DMS53 treated with DMSO at 0.1 percent for 48 hours (cell line): ENCODE data around the gene LRRC3.

ENCODE experiments used
- DNase-seq: peaks from one replicate; lab custom pipeline; 2025; ENCODE audit not compliant: unreplicated experiment; lab: John Stamatoyannopoulos, UW

Gene LRRC3

DNA sequence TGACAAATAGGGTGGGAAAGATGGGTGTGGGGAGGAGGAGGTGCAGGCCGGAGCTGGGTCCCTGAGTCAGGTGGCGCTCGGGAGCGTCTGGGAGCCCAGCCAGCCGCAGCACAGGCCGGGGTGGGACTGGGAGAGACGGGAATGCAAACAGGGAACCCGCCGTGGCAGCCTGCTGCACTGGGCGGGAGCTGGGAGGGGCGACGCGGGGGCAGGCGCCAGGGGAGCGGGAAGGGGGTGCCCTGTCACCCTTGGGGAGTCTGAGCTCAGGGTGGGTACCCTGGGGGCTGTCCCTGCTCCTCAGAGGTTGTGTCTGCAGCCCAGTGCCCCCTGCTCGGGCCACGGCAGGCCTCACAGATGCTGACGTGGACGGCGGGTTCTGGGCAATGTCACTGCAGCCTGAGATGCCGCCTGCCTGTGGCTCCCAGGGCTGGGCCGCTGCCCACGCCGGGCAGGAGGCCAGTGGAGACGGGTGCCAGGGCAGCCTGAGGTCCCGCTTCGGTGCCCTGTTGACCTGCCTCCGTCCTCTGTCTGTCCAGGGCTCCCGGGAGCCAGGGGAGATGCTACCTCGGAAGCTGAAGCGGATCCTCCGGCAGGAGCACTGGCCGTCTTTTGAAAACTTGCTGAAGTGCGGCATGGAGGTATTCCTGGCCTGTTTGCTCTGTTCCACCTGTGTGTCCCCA is 16.6 kb upstream of the LRRC3 start:
- no peak for DNase-seq

DNA sequence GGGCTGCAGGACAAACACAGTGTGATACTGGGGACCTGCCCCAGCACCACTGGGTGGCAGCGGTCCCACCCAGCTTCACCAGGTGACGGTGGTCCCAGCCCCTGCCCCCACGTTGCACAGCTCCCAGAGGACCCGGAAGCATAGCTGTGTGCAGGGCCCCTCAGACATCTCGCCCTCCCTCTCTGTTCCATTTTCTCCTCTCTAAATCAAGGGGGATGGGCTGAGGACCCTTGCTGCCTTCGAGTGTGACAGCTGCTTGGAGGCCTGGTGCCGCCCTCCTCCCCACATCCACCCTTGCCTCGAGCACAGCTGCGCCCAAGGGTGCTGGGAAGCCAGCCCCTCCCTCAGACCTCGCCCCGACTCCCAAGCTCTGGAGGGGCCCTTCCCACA is 16.1 kb upstream of the LRRC3 start:
- DNase-seq: no peak

DNA sequence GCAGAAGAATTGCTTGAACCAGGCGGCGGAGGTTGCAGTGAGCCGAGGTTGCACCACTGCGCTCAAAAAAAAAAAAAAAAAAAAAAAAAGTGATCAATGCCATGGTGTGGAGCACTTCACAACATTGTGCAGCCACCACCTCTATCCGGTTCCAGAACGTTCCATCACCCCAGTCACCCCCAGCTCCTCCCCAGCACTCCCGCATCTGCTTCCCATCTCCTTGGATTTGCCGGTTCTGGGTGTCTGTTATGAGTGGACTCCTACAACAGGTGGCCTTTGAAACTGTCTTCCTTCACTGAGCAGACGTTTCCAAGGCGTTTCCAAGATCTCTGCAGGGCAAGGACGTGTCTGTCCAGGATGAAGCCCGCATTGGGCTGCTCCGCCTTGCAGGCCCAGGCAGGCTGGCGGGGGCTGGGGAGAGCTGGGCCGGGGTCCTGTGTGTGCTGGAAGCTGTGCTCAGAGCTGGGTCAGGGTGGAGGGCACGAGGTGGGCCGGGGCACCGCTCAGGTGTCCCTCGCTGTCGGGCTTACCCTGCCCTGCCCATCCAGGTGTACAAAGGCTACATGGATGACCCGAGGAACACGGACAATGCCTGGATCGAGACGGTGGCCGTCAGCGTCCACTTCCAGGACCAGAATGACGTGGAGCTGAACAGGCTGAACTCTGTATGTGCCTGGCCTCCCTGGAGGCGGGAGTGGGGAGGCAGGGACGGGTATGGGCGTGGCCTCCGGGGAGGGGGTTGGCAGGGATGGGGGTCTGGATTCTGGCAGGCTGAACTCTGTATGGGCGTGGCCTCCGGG is 14.9 kb upstream of the LRRC3 start:
- no peak for DNase-seq

DNA sequence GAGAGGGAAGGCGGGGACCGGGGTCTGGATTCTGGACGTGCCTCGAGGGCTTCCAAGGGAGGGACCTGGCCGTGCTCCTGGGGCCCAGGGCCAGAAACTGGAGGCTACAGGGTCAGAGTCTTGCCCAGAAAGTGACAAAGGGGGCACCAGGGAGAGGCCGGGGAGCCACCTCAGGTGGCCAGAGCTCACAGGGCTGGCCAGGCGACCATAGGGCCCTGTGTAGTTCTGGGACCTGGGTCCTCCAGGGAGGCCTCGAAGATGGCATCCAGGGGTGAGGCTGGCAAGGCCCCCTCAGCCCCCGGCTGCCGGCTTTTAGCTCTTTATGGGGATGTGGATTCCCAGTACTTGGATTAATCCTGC is 14.3 kb upstream of the LRRC3 start:
- DNase-seq: no peak

DNA sequence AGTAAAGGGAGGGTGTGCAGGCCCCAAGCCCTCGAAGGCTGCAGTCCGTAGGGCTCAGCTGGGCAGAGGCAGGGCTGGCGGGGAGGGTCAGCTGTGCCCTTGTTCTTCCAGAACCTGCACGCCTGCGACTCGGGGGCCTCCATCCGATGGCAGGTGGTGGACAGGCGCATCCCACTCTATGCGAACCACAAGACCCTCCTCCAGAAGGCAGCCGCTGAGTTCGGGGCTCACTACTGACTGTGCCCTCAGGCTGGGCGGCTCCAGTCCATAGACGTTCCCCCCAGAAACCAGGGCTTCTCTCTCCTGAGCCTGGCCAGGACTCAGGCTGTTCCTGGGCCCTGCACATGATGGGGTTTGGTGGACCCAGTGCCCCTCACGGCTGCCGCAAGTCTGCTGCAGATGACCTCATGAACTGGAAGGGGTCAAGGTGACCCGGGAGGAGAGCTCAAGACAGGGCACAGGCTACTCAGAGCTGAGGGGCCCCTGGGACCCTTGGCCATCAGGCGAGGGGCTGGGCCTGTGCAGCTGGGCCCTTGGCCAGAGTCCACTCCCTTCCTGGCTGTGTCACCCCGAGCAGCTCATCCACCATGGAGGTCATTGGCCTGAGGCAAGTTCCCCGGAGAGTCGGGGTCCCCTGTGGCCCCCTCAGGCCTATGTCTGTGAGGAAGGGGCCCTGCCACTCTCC is 13.6 kb upstream of the LRRC3 start:
- DNase-seq: no peak

DNA sequence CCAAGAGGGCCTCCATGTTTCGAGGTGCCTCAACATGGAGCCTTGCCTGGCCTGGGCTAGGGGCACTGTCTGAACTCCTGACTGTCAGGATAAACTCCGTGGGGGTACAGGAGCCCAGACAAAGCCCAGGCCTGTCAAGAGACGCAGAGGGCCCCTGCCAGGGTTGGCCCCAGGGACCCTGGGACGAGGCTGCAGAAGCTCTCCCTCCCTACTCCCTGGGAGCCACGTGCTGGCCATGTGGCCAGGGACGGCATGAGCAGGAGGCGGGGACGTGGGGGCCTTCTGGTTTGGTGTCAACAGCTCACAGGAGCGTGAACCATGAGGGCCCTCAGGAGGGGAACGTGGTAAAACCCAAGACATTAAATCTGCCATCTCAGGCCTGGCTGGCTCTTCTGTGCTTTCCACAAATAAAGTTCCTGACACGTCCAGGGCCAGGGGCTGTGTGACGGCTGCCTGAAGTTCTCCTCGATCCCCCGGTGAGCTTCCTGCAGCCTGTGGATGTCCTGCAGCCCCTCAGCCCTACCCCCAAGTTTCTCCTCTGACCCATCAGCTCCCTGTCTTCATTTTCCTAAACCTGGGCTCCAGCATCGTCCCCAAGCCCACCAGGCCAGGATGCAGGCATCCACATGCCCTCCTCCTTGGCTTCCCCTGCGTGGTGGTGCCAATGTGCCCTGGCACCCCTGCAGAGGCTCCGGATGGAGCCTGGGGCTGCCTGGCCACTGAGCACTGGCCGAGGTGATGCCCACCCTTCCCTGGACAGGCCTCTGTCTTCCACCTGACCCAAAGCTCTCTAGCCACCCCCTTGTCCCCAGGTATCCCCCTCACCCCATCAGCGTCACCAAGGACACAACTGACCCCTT is 12.8 kb upstream of the LRRC3 start:
- no peak for DNase-seq

DNA sequence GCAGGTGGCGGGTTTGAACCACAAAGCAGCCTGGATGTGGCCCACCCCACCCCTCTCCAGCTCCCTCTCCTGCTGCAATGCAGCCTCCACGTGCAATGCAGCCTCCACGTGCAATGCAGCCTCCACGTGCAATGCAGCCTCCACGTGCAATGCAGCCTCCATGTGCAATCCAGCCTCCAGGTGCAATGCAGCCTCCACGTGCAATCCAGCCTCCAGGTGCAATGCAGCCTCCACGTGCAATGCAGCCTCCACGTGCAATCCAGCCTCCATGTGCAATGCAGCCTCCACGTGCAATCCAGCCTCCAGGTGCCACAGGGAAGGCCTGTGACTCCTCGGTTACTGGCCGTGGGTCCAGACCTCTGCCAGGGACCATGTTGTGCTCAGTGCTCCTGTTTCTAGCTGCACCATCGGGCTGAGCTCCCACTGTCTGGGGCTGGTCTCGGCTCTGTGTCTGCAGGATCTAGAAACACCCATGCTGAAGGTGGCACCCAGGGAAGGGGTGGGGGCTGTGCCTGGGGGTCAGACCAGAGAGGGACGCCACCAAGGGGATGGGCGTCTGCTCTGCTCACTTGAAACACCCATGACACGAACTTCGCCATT is 11.9 kb upstream of the LRRC3 start:
- DNase-seq: no peak

DNA sequence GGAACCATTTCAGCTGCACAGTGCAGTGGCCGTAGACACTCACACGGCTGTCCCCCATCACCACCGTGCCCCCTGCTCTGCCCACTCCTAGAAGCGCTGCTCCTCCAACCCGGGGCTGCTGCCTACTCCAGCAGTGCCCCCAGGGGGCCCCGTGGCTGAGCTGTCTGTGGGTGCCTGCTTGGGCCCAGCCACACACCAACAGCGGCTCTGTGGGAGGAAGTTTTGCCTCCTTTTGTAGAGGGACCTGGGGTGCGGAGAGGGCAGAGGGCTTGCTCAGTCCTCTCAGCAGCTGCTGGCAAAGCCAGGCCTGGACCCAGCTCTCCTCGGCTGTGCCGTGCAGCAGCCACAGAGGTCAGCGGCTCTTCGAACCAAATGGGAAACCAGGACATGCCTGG is 11.4 kb upstream of the LRRC3 start:
- no peak for DNase-seq

DNA sequence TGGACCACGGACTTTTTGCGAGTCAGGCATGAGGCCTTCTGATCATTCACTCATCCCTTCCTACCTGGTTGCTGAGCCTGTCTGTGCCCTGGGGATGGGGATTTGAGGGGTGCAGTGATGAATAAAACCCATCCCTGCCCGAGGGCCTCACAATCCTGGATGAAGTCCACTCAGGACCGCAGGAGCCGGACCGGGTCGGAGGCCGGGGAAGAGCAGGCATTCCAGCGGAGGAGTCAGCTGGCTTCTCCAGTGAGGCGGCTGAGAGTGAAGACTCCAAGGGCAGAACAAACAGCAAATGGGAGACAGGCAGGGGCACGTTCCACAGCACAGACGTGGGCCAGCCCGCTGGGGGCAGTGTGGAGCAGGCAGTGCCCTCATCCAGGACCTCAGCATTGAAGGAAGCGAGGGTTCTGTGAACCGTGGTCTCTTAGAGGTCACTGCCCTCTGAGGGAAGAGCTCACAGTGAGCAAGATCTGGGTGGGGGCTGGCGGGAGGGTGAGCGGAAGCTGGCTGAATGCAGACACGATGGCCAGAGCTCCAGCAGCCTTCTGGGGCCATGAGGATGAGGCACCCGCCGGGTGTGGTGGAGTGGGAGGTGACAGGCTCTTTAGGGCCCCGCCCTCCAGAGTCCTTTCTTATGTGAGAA is 10.9 kb upstream of the LRRC3 start:
- DNase-seq: no peak

DNA sequence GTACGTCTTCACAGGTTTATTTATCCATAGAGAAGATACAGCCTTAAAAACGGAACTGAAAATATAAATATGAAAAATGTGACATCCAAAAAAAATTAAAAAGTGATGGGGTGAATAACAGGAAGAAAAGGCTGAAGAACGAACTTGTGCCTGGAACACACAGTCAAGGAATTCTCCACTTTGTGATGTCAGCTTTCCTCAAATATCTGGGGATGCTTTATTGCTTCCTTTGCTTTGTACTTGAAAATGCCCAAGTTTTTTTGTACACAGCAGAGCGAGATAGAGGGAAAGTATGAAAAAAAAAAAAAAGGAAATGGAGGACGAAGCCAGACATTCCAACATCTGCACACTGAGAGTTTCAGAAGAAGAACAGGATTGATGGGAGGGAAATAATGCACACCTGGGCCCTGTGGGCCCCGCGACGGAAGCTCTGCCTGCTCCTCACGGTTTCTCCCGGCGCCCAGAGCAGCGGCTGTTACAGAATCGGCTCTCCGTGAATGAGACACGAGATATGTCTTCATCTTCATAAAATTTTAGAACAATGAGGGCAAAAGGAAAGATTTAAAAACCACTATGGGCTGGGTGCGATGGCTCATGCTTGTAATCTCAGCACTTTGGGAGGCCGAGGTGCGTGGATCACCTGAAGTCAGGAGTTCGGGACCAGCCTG is 10.0 kb upstream of the LRRC3 start:
- DNase-seq: no peak

DNA sequence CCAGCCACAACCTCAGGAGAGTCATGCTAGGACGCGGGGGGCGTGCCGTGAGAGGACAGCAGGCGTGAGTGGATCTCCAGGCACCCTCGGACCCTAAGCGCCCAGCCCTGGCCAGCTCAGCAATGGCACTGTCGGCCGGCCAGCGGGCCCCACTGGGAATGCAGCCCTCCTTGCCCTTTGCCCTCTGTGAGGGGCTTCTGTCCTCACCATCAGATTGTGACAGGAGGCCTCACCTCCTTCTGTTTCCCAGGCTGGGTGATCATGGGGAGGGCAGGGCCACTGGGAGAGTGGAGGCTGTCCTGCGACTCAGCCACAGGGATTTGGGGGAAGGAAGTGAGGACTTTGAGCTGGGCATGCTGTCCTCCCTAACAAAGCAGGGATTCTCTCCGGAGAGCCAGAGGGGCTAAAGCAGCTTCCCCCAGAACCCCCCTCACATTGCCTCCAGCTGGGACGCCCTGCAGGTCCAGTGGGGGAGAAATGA is 6.6 kb upstream of the LRRC3 start:
- no peak for DNase-seq

DNA sequence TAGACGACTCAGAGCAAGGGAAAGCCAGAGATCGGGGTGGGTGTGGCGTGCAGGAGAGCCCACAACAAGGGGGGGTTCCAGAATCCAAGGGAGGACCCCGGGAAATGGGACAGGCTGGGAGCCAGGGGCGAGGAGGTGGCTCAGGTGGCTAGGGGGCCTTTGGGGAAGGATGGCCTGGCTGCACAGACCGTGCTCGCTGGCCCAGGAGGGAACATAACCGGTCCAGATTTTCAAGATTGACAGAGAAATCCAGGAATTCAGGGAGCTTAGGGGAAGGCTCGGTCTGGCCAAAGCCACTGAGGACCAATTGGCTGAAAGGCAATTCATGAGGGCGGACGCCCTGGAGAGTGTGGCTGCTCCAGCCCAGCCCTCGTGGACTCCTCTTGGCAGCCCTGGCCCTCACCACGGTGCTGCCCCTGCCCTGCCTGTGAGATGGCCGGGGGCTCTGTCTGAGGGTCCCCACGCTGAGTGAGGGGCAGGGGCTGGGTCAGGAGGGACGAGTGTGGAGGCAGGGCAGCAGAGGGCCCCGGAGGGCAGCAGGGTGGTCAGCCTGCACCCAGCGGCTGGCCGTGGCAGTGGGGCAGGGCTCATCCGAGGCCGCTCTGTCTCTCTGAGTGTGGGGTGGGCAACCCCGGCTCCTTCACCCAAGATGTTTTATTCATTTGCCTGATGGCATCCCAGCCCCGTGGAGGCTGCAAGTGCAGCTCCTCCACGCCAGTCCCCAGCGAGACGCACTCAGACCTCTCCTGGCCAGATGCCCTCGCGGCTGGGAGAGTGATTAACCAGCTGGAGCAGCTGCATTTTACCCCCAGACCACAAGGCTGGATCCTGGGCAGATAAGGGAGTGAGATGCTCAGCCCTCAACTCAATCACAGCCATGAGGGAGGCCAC is 5.6 kb upstream of the LRRC3 start:
- no peak for DNase-seq

DNA sequence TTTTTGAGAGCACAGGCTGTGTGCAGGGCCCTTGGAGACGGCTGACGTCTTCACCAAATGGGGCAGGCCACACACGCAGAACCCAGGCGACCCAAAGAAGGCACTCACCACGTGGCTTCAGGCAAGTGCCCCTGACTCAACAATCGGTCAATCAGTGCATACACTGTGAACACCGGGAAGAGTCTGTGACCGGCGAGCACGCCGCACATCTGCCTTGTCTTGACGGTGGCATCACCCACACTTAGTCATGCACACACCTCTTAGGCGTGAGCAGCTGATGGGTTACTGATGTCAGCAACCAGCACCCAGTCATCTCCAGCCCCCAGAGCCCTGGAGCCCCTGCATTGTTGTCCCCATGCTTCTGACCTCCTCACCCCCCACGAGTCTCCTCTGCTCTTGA is 4.9 kb upstream of the LRRC3 start:
- no peak for DNase-seq

DNA sequence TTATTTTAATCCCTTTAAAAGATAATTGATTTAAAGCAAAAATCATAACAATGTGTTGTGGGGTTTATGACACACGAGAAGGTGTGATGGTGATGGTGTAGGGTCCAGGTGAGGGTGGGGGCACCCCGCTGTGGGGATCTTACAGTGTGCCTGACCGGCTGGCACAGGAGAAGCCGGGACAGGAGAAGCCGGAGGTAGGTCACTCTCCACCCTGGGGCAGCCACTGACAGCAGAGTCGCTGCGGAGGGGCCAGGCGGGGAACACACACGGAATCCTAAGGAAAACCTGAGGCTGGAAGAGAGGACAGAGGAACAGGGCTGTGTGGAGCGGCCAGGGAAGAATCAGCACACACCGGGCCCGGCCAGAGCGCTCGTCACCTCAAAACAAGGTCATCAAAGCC is 4.3 kb upstream of the LRRC3 start:
- DNase-seq: no peak

DNA sequence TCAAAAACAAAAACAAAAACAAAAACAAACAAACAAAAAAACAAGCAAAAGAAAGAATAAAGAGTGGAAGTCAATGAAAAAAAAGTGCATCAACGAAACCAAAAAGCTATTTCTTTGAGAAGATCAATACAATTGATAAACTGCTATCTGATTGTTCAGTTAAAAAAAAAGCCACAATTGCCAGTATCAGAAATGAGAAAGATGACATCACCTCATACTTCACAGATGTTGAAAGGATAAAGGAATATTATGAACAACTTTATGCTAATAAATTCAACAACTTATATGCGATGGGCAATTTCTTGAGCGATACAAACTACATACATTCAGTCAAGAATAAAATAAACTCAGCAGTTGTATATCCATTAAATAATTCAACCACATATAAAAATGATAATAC is 2.2 kb upstream of the LRRC3 start:
- DNase-seq: no peak

DNA sequence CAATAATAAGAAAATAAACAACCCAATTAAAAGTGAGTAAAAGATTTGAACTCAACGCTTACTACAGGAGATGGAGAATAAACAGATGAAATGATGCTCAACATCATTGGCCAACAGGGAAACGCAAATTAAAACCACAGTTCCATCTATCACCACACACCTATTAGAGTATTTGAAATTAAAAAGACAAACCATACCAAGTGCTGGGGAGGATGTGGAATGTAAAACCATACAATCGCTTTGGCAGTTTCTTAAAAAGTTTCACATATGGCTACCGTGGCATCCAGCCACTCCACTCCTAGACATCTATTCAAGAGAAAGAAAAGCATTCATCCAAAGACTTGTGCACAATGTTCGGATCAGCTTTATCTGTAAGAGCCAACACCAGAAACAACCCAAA is 1.3 kb upstream of the LRRC3 start:
- no peak for DNase-seq

DNA sequence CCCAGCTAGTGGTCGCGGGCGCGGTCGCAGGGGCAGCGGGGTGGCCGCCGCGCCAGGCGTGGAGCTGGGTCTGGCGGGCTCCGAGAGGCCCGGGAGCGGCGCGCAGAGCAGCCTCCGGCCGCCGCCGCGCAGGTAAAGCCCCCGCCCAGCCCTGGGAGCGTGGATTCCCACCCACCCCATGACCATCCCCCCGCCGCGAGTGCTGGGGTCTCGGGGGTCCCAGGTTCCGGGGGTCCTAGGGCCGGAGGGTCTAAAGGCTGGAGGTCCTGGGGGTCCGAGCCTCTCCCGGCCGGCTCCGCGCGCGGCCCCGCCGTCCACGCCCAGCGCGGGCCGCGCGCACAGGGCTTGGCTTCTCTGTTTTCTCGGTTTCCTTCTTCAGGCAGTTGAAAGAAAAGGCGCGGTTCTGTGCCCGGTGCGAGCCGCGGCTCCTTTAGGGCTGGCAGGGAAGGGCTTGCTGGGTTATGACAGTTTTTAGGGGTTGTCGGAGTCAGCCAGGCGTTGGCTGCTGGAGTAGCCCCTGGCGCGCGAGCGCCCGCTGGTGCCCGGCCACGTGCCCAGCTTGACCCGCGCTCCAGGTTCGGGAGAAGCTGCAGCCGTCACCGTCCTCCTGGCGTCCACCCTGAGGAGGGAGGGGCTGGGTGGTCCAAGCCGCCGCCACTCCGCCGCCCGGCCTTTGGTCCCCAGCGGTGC is 359 bp downstream of the LRRC3 start:
- DNase-seq: peak; percentile 14

DNA sequence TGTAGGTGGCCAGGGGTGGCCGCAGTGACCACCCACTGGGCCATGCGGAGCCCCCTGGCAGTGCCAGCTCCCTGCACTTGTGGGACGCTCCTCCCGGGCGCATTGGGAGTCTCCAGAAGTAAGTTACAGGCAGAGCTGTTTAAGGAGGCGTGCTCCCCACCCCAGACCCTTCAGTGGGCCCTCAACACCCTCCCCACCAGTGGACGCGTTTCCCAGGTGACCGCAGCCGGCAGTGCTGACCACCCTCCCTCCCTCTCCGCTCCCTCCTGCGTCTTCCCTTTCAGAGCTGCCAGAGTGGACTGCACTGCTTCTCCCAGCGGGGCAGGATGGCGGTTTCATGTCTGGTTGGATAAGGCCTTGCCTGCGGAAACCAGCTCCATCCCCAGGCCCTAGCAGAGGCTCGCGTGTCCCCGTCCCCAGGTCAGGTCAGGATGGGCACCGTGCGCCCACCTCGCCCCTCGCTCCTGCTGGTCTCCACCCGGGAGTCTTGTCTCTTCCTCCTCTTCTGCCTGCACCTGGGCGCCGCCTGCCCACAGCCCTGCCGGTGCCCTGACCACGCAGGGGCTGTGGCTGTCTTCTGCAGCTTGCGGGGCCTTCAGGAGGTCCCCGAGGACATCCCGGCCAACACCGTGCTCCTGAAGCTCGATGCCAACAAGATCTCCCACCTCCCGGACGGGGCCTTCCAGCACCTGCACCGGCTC is 1.1 kb downstream of the LRRC3 start:
- DNase-seq: no peak
